22Rv1 (cell line): ENCODE results near the gene ATOH8.

ENCODE experiments used
- H3K27ac ChIP-seq: fragments of 450-650 bp; 2 replicates; pipeline ENCODE4 v1.5.1; 2017
- CTCF ChIP-seq: fragments of 450-650 bp; IDR thresholded peaks from 2 replicates; pipeline ENCODE4 v1.5.1; 2017; ENCODE audit warnings: mild to moderate bottlenecking
- ZFX ChIP-seq: fragments of 450-650 bp; IDR thresholded peaks from 2 replicates; pipeline ENCODE4 v1.6.1; 2017; ENCODE audit warnings: antibody characterized with exemption, borderline replicate concordance

The ATOH8 gene

GRCh38 chr2:85790499-85791188 lies 36.9 kb downstream of the ATOH8 start:
- TF ChIP-seq ZFX (no peak), CTCF (no peak)
- H3K27ac ChIP-seq = no peak overlapping the region

GRCh38 chr2:85791704-85792565 lies 38.1 kb downstream of the ATOH8 start:
- H3K27ac ChIP-seq = no peak overlapping the region
- TF ChIP-seq CTCF (no peak), ZFX (no peak)

- TF ChIP-seq CTCF (no peak), ZFX (no peak)
- H3K27ac ChIP-seq = no peak overlapping the region
These were observed 39.1 kb downstream of the ATOH8 start for GRCh38 chr2:85792783-85793441.

- TF ChIP-seq CTCF (no peak), ZFX (no peak)
- no peak overlapping the region for H3K27ac ChIP-seq
These were observed 39.8 kb downstream of the ATOH8 start for GRCh38 chr2:85793584-85793983.

- H3K27ac ChIP-seq = no peak overlapping the region
- no peak for TF ChIP-seq ZFX
- TF ChIP-seq CTCF = no peak
These were observed 40.2 kb downstream of the ATOH8 start for GRCh38 chr2:85794038-85794441.

- no peak overlapping the region for H3K27ac ChIP-seq
- TF ChIP-seq ZFX (no peak), CTCF (no peak)
These were observed 40.8 kb downstream of the ATOH8 start for GRCh38 chr2:85794491-85795121.
